Neural cell (in vitro differentiated cells): ENCODE data around the gene SF3B5. TPM values are rescaled to one million over a fixed set of nuclear protein-coding genes. Genes with fewer than 3 reads are reported as not detected.
"Not testable (repeated sequence)": the region's sequence is repeated elsewhere in the genome, so short reads cannot be mapped to it uniquely, and the experiment has no call there.

Experiments used
- H2AFZ ChIP-seq: fragments of 200-600, 300-800 bp; sonication (generic), shearing (Covaris generic); 2 replicates; pipeline ENCODE4 v1.6.0; 2014; ENCODE audit warnings: low read depth, mild to moderate bottlenecking, antibody characterized with exemption, low read length, moderate library complexity
- H3F3A ChIP-seq: fragments of 200-600 bp; shearing (Covaris generic); 2 replicates; pipeline ENCODE4 v1.6.1; 2016; ENCODE audit warnings: mild to moderate bottlenecking, moderate library complexity, mixed read lengths, antibody characterized with exemption, low read length; ENCODE audit not compliant: insufficient read depth, poor library complexity, severe bottlenecking
- H3K27ac ChIP-seq: fragments of 200-600, 300-800 bp; sonication (generic), shearing (Covaris generic); 2 replicates; pipeline ENCODE4 v1.5.1; 2014; ENCODE audit warnings: mild to moderate bottlenecking, low read length, moderate library complexity
- H3K27me3 ChIP-seq: fragments of 300-800, 200-600 bp; sonication (generic), shearing (Covaris generic); 2 replicates; pipeline ENCODE4 v1.6.0; 2014; ENCODE audit warnings: mild to moderate bottlenecking, low read depth, low read length, moderate library complexity; ENCODE audit not compliant: insufficient read depth
- H3K36me3 ChIP-seq: fragments of 300-800, 200-600 bp; sonication (generic), shearing (Covaris generic); 2 replicates; pipeline ENCODE4 v1.5.1; 2014; ENCODE audit warnings: mild to moderate bottlenecking, antibody characterized with exemption, low read length, moderate library complexity; ENCODE audit not compliant: insufficient read depth
- H3K4me2 ChIP-seq: fragments of 300-800, 200-600 bp; sonication (generic), shearing (Covaris generic); 2 replicates; pipeline ENCODE4 v1.6.0; 2014; ENCODE audit warnings: mild to moderate bottlenecking, low read length
- H3K4me3 ChIP-seq: fragments of 300-800, 200-600 bp; sonication (generic), shearing (Covaris generic); 2 replicates; pipeline ENCODE4 v1.5.1; 2014; ENCODE audit warnings: mild to moderate bottlenecking, low read length, moderate library complexity
- H3K79me2 ChIP-seq: fragments of 200-600 bp; shearing (Covaris generic); replicated peaks from 2 replicates; pipeline ENCODE4 v1.6.0; 2014; ENCODE audit warnings: mild to moderate bottlenecking, low read length, moderate library complexity; ENCODE audit not compliant: insufficient read depth
- H3K9ac ChIP-seq: fragments of 300-800, 200-600 bp; sonication (generic), shearing (Covaris generic); 2 replicates; pipeline ENCODE4 v1.6.1; 2016; ENCODE audit warnings: mild to moderate bottlenecking, low read length, mixed read lengths
- H3K9me2 ChIP-seq: fragments of 200-600 bp; shearing (Covaris generic); 2 replicates; pipeline ENCODE4 v1.6.1; 2016; ENCODE audit warnings: mild to moderate bottlenecking, low read length, mixed read lengths; ENCODE audit not compliant: insufficient read depth
- H3K9me3 ChIP-seq: fragments of 200-600, 300-800 bp; sonication (generic), shearing (Covaris generic); 2 replicates; pipeline ENCODE4 v1.6.1; 2016; ENCODE audit warnings: mild to moderate bottlenecking, mixed run types, low read length, moderate library complexity, mixed read lengths
- H4K20me1 ChIP-seq: fragments of 200-600 bp; shearing (Covaris generic); 2 replicates; pipeline ENCODE4 v1.6.1; 2016; ENCODE audit warnings: mild to moderate bottlenecking, mixed run types; ENCODE audit not compliant: insufficient read depth
- CTCF ChIP-seq: fragments of 450-650 bp; IDR thresholded peaks from 2 replicates; pipeline ENCODE4 v1.5.1; 2014; ENCODE audit warnings: antibody characterized with exemption, mild to moderate bottlenecking, moderate library complexity; ENCODE audit not compliant: poor library complexity, severe bottlenecking
- EP300 ChIP-seq: fragments of 450-650 bp; conservative IDR thresholded peaks from 2 replicates; pipeline ENCODE4 v1.6.1; 2014; ENCODE audit warnings: antibody characterized with exemption, mild to moderate bottlenecking, moderate library complexity; ENCODE audit not compliant: poor library complexity, severe bottlenecking
- EZH2 ChIP-seq: fragments of 200-600, 300-800 bp; shearing (Covaris generic), sonication (generic); IDR thresholded peaks from 2 replicates; pipeline ENCODE4 v1.6.1; 2014; ENCODE audit warnings: antibody characterized with exemption, low read length, borderline replicate concordance, mild to moderate bottlenecking; ENCODE audit not compliant: insufficient read depth, poor library complexity, severe bottlenecking
- MXI1 ChIP-seq: fragments of 450-650 bp; conservative IDR thresholded peaks from 2 replicates; pipeline ENCODE4 v1.6.1; 2014; ENCODE audit warnings: antibody characterized with exemption, mild to moderate bottlenecking; ENCODE audit not compliant: poor library complexity, severe bottlenecking
- POLR2AphosphoS5 ChIP-seq: IDR thresholded peaks from 2 replicates; pipeline ENCODE4 v1.6.1; 2012
- RAD21 ChIP-seq: fragments of 450-650 bp; conservative IDR thresholded peaks from 2 replicates; pipeline ENCODE4 v1.6.1; 2014; ENCODE audit warnings: antibody characterized with exemption, mild to moderate bottlenecking, moderate library complexity
- REST ChIP-seq: IDR thresholded peaks from 2 replicates; pipeline ENCODE4 v1.6.1; 2012; ENCODE audit warnings: borderline replicate concordance
- SMC3 ChIP-seq: fragments of 450-650 bp; conservative IDR thresholded peaks from 2 replicates; pipeline ENCODE4 v1.6.1; 2014; ENCODE audit warnings: antibody characterized with exemption, mild to moderate bottlenecking, moderate library complexity; ENCODE audit not compliant: poor library complexity
- TAF1 ChIP-seq: IDR thresholded peaks from 2 replicates; pipeline ENCODE4 v1.6.1; 2012; ENCODE audit warnings: low read depth
- polyA plus RNA-seq: library from polyadenylated mRNA; depleted of rRNA; stranded (reverse); fragments of >200 nt; gene quantifications from 2 replicates; pipeline ENCODE4 v1.2.3, GENCODE V29; 2014

Gene SF3B5
- polyA plus RNA-seq, 1 donor from 2014 or later: 246 TPM

- no peaks in the 10 kb centered on the region for H3K9me2 ChIP-seq
- no peaks in the 10 kb centered on the region for H3K79me2 ChIP-seq
- H3K4me3 ChIP-seq: no peak overlapping the region
- no peak overlapping the region for H2AFZ ChIP-seq
- TF ChIP-seq EP300 (no peak), SMC3 (no peak), MXI1 (no peak), REST (no peak), EZH2 (no peak), TAF1 (no peak), CTCF (no peak), RAD21 (no peak), POLR2AphosphoS5 (no peak)
- H3K9me3 ChIP-seq: no peaks in the 10 kb centered on the region
- H3K27me3 ChIP-seq: no peaks in the 10 kb centered on the region
- H3K4me2 ChIP-seq: no peak overlapping the region
- no peak overlapping the region for H3K9ac ChIP-seq
- no peaks in the 10 kb centered on the region for H3K36me3 ChIP-seq
- no peaks in the 10 kb centered on the region for H3F3A ChIP-seq
- no peak overlapping the region for H3K27ac ChIP-seq
- H4K20me1 ChIP-seq: no peaks in the 10 kb centered on the region
Observed at GRCh38 chr6:144047688-144048087, 47.7 kb downstream of the SF3B5 start.

GRCh38 chr6:144046672-144047071, 48.7 kb downstream of the SF3B5 start:
- H3K27me3 ChIP-seq, H3F3A ChIP-seq, H3K4me2 ChIP-seq: not testable (repeated sequence)

GRCh38 chr6:144044989-144045388, 50.4 kb downstream of the SF3B5 start:
- H4K20me1 ChIP-seq, H3K36me3 ChIP-seq, H3K9me3 ChIP-seq, H3K4me3 ChIP-seq, H3K9me2 ChIP-seq, H3K27me3 ChIP-seq, H3K9ac ChIP-seq, H2AFZ ChIP-seq, H3K27ac ChIP-seq, H3F3A ChIP-seq, H3K4me2 ChIP-seq, H3K79me2 ChIP-seq: not testable (repeated sequence)

More at GRCh38 chr6:144046672-144047071, 48.7 kb downstream of the SF3B5 start:
- not testable (repeated sequence) for H3K4me3 ChIP-seq, H2AFZ ChIP-seq, H3K79me2 ChIP-seq, H3K9me2 ChIP-seq, H3K9ac ChIP-seq, H4K20me1 ChIP-seq, H3K27ac ChIP-seq, H3K36me3 ChIP-seq, H3K9me3 ChIP-seq

Other genes with a start within 250 kb of the SF3B5 start
- gene ZC2HC1B, start 231.1 kb downstream of the SF3B5 start, polyA plus RNA-seq: 0.34 TPM in 1 of 2 replicates, not detected in the other
- 22.3 and 34.0 TPM in 2 replicates for gene PLAGL1, start 87.3 kb downstream of the SF3B5 start, polyA plus RNA-seq
- not detected in 2 replicates for gene STX11, start 54.9 kb upstream of the SF3B5 start, polyA plus RNA-seq
- gene UTRN, start 189.8 kb upstream of the SF3B5 start, polyA plus RNA-seq: 5.2 and 9.6 TPM in 2 replicates